K562 (cell line): ENCODE results near the gene STK11. TPM values are rescaled to one million over a fixed set of nuclear protein-coding genes. Genes with fewer than 3 reads are reported as not detected.
A peak's percentile ranks its signal among the peaks of the same experiment; 100 is the strongest.

ENCODE experiments used
- ATAC-seq: fragments of 200-7000 bp; cut with Tn5 transposase; 3 replicates; pipeline ENCODE4 v1.9.1; 2020; ENCODE audit warnings: moderate library complexity
- BruUV-seq: library from RNA; stranded (reverse); fragments of 400-500 nt; replicated peaks from 2 replicates; lab custom pipeline; 2021; lab: Mats Ljungman, UMichigan
- CTCF ChIA-PET: fragments of 300-600 bp; formaldehyde crosslinking; extraction: SDS; loops from one replicate; lab custom pipeline; 2021; ENCODE audit warnings: low intra/inter-chr PET ratio; lab: Yijun Ruan, JAX
- POLR2A ChIA-PET: fragments of 300-600, 350-650 bp; sonication (Branson Sonifier 250); formaldehyde crosslinking; extraction: SDS; loops from one replicate; lab custom pipeline; 2021; ENCODE audit warnings: antibody characterized with exemption, inconsistent platforms; lab: Yijun Ruan, JAX
- DNase-seq, 4 experiments: peaks; one replicate each; pipeline versions ENCODE4 v3.0.0 to v3.0.0-alpha.2; 2011 to 2018; ENCODE audit warnings: low spot score in 3 of 4, mixed read lengths in 3 of 4; ENCODE audit errors: extremely low read depth in 1 of 4
- FAIRE-seq: peaks from 2 replicates; lab custom pipeline; 2011; peaks lifted over from hg19 to GRCh38; lab: Jason Lieb, UNC
- H2AFZ ChIP-seq: 2 replicates; pipeline ENCODE4 v1.6.0; 2011; ENCODE audit warnings: low read depth, low read length, control low read depth, inconsistent platforms
- H3K27ac ChIP-seq: fragments of 200-600 bp; 3 replicates; pipeline ENCODE4 v1.8.0; 2011; ENCODE audit warnings: low read depth, mild to moderate bottlenecking, control low read depth, inconsistent platforms, low read length, moderate library complexity, mixed read lengths; ENCODE audit errors: extremely low read depth
- H3K27me3 ChIP-seq, 2 experiments: fragments of 300-600 bp in 1 of 2; 2 replicates in 1 of 2; 3 replicates in 1 of 2; pipeline versions ENCODE4 v1.6.0 to v1.8.0; 2011; ENCODE audit warnings: inconsistent platforms in 2 of 2, low read length in 2 of 2, mild to moderate bottlenecking in 1 of 2, mixed read lengths in 1 of 2, moderate library complexity in 1 of 2; ENCODE audit not compliant: control insufficient read depth in 2 of 2, insufficient read depth in 2 of 2
- H3K36me3 ChIP-seq: fragments of 300-600 bp; 3 replicates; pipeline ENCODE4 v1.8.0; 2011; ENCODE audit warnings: mild to moderate bottlenecking, low read length, inconsistent platforms; ENCODE audit not compliant: control insufficient read depth, insufficient read depth
- H3K4me1 ChIP-seq, 2 experiments: fragments of 200-600 bp in 1 of 2; replicated peaks in 1 of 2; 2 replicates in 1 of 2; 3 replicates in 1 of 2; pipeline versions ENCODE4 v1.5.1 to v1.8.0; 2011; ENCODE audit warnings: inconsistent platforms in 2 of 2, low read length in 2 of 2, mild to moderate bottlenecking in 1 of 2, mixed read lengths in 1 of 2, moderate library complexity in 1 of 2; ENCODE audit not compliant: control insufficient read depth in 2 of 2, insufficient read depth in 2 of 2
- H3K4me2 ChIP-seq: 2 replicates; pipeline ENCODE4 v1.6.1; 2011; ENCODE audit warnings: low read length, control low read depth, inconsistent platforms, mixed read lengths; ENCODE audit not compliant: insufficient read depth
- H3K4me3 ChIP-seq: fragments of 200-600 bp; sonication (generic), shearing (Covaris generic); 2 replicates; pipeline ENCODE4 v1.5.1; 2016; ENCODE audit warnings: control low read depth, inconsistent platforms
- H3K79me2 ChIP-seq: fragments of 200-600 bp; 3 replicates; pipeline ENCODE4 v1.8.0; 2011; ENCODE audit warnings: low read length, inconsistent platforms; ENCODE audit not compliant: control insufficient read depth, insufficient read depth
- H3K9ac ChIP-seq, 2 experiments: 2 replicates each; pipeline versions ENCODE4 v1.6.0 to v1.6.1; 2011; ENCODE audit warnings: low read depth in 2 of 2, low read length in 2 of 2, control low read depth in 1 of 2, inconsistent platforms in 1 of 2, mild to moderate bottlenecking in 1 of 2, mixed read lengths in 1 of 2; ENCODE audit not compliant: insufficient read depth in 1 of 2
- H3K9me1 ChIP-seq: one replicate; pipeline ENCODE4 v1.6.0; 2011; ENCODE audit warnings: inconsistent platforms, mild to moderate bottlenecking, low read length, moderate library complexity; ENCODE audit not compliant: control insufficient read depth, insufficient read depth
- H3K9me3 ChIP-seq: replicated peaks from 2 replicates; pipeline ENCODE4 v1.5.1; 2011; ENCODE audit warnings: low read depth, low read length, inconsistent platforms; ENCODE audit not compliant: control insufficient read depth, insufficient read depth
- H4K20me1 ChIP-seq: replicated peaks from 2 replicates; pipeline ENCODE4 v1.6.1; 2011; ENCODE audit warnings: low read length, inconsistent platforms, mixed read lengths; ENCODE audit not compliant: control insufficient read depth, insufficient read depth
- CBFB ChIP-seq: sonication (generic); formaldehyde crosslinking; IDR thresholded peaks from 2 replicates; pipeline ENCODE4 v1.4.0; 2020; ENCODE audit warnings: mild to moderate bottlenecking, missing genetic modification reagents
- CHD2 ChIP-seq: IDR thresholded peaks from 2 replicates; pipeline ENCODE4 v1.6.1; 2011; ENCODE audit warnings: low read depth, low read length
- HLTF ChIP-seq: fragments of 450-650 bp; IDR thresholded peaks from 2 replicates; pipeline ENCODE4 v1.6.1; 2016
- IFI16 ChIP-seq: fragments of 250-450 bp; sonication (Bioruptor Pico); IDR thresholded peaks from 2 replicates; pipeline ENCODE4 v2.1.2; 2022; ENCODE audit warnings: mild to moderate bottlenecking, inconsistent platforms
- L3MBTL2 ChIP-seq: fragments of 450-650 bp; IDR thresholded peaks from 2 replicates; pipeline ENCODE4 v1.6.1; 2016; ENCODE audit warnings: mild to moderate bottlenecking, moderate library complexity
- MAX ChIP-seq: sonication (generic); formaldehyde crosslinking; IDR thresholded peaks from 2 replicates; pipeline ENCODE4 v1.9.0; 2022; ENCODE audit warnings: mild to moderate bottlenecking, missing genetic modification reagents
- NONO ChIP-seq, 2 experiments: fragments of 200-400 bp in 1 of 2; fragments of 450-650 bp in 1 of 2; formaldehyde crosslinking in 1 of 2; IDR thresholded peaks; 2 replicates each; pipeline ENCODE4 v1.6.1; 2017; ENCODE audit warnings: low read depth in 2 of 2, mild to moderate bottlenecking in 2 of 2, moderate library complexity in 2 of 2, low read length in 1 of 2
- SIX5 ChIP-seq, 2 experiments: IDR thresholded peaks; 2 replicates each; pipeline ENCODE4 v1.6.1; 2011; ENCODE audit warnings: low read length in 2 of 2, borderline replicate concordance in 1 of 2, low read depth in 1 of 2, mild to moderate bottlenecking in 1 of 2, moderate library complexity in 1 of 2; ENCODE audit not compliant: insufficient read depth in 1 of 2
- TCF15 ChIP-seq: fragments of 250-450 bp; sonication (Bioruptor Pico); IDR thresholded peaks from 2 replicates; pipeline ENCODE4 v1.8.0; 2022; ENCODE audit warnings: moderate library complexity, mild to moderate bottlenecking, inconsistent platforms
- ZC3H11A ChIP-seq: IDR thresholded peaks from 2 replicates; pipeline ENCODE4 v1.6.1; 2012; ENCODE audit warnings: low read depth, low read length, improper control_type of control experiment
- ZNF121 ChIP-seq: sonication (generic); formaldehyde crosslinking; conservative IDR thresholded peaks from 2 replicates; pipeline ENCODE4 v1.8.0; 2022; ENCODE audit warnings: missing genetic modification reagents
- ZNF124 ChIP-seq: sonication (generic); formaldehyde crosslinking; IDR thresholded peaks from 2 replicates; pipeline ENCODE4 v1.8.1; 2022; ENCODE audit warnings: missing genetic modification reagents
- ZNF175 ChIP-seq: fragments of 200-800 bp; sonication (Bioruptor generic); IDR thresholded peaks from 2 replicates; pipeline ENCODE4 v1.6.1; 2016; ENCODE audit warnings: low read depth, mild to moderate bottlenecking, missing genetic modification characterization, missing compliant biosample characterization
- ZNF75A ChIP-seq: fragments of 450-650 bp; formaldehyde crosslinking; IDR thresholded peaks from 2 replicates; pipeline ENCODE4 v1.4.0; 2020; ENCODE audit warnings: mild to moderate bottlenecking
- WGBS: fragments of 100-300 bp; shearing (Covaris generic); methylation state at CpG from one replicate; pipeline ENCODE4 v1.1.6; 2016; ENCODE audit warnings: low coverage, mixed read lengths; ENCODE audit not compliant: insufficient coverage; ENCODE audit errors: missing lambda C conversion rate; 5-methylcytosine and 5-hydroxymethylcytosine counted together
- in situ Hi-C: fragments of 300-500 bp; cut with MboI; formaldehyde crosslinking; loops from 4 replicates; pipeline ENCODE4 v1.15.0; 2018; ENCODE audit warnings: inconsistent platforms, mixed read lengths
- intact Hi-C: fragments of 100-400 bp; cut with micrococcal nuclease; formaldehyde crosslinking; loops from 2 replicates; pipeline ENCODE4 v1.14.2; 2022
- polyA plus RNA-seq, 8 experiments: library from polyadenylated mRNA; depleted of rRNA in 4 of 8; stranded (reverse) in 5 of 8; unstranded in 3 of 8; fragments of >200 nt; fragmentation: Nextera tagmentation in 2 of 8; fragmentation: Illumina TruSeq in 1 of 8; extraction: Ambion mirVana in 2 of 8; extraction: Trizol in 1 of 8; gene quantifications; 2 replicates each; pipeline versions ENCODE4 v1.2.1 to v1.2.3, GENCODE V29; 2011 to 2014; ENCODE audit warnings: inconsistent platforms in 1 of 8, missing spikeins in 1 of 8
- total RNA-seq, 7 experiments: library from RNA; depleted of rRNA in 6 of 7; stranded (reverse); fragments of >200 nt in 6 of 7; fragmentation: Illumina TruSeq in 2 of 7; extraction: Trizol in 2 of 7; gene quantifications; 2 replicates each; pipeline versions ENCODE4 v1.2.1 to v1.2.3, GENCODE V29; 2011 to 2021; ENCODE audit warnings: low replicate concordance in 1 of 7
- TF ChIP-seq, protein P1 (sequence below): sonication (generic); formaldehyde crosslinking; IDR thresholded peaks from 2 replicates; pipeline ENCODE4 v1.8.0; 2022; ENCODE audit warnings: mild to moderate bottlenecking, missing genetic modification reagents
- TF ChIP-seq, protein P2 (sequence below): conservative IDR thresholded peaks from 2 replicates; pipeline ENCODE4 v1.6.1; 2011; ENCODE audit warnings: low read depth, mild to moderate bottlenecking, low read length; ENCODE audit not compliant: control insufficient read depth

Gene STK11
- total and polyA plus RNA-seq, 9 of the 15 experiments (the other 6 are each of a cell fraction or from before 2014, with no cell fraction given): 0.15 to 96.5 (median 31.7) TPM

- TF ChIP-seq, protein P1, sequence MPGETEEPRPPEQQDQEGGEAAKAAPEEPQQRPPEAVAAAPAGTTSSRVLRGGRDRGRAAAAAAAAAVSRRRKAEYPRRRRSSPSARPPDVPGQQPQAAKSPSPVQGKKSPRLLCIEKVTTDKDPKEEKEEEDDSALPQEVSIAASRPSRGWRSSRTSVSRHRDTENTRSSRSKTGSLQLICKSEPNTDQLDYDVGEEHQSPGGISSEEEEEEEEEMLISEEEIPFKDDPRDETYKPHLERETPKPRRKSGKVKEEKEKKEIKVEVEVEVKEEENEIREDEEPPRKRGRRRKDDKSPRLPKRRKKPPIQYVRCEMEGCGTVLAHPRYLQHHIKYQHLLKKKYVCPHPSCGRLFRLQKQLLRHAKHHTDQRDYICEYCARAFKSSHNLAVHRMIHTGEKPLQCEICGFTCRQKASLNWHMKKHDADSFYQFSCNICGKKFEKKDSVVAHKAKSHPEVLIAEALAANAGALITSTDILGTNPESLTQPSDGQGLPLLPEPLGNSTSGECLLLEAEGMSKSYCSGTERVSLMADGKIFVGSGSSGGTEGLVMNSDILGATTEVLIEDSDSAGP (CRISPR knock-in tag): no peak
- TF ChIP-seq SIX5 (IDR thresholded peaks at IDR 0.05; ENCODE audit: borderline replicate concordance in 1 of 2, insufficient read depth in 1 of 2, low read depth in 1 of 2, low read length in 2 of 2) (no peak), L3MBTL2 (peak; percentile 47; the same call in 1 of the 2 replicates)
Observed at GRCh38 chr19:1248139-1248785, 42.7 kb downstream of the STK11 start, which contains the start of gene MIDN (continued).

GRCh38 chr19:1248786-1249297 lies 43.3 kb downstream of the STK11 start:
- H3K36me3 ChIP-seq: peaks cover 52% of the 10 kb centered on the region; the same call in 2 of the 3 replicates
- H3K79me2 ChIP-seq: peaks cover 62% of the 10 kb centered on the region
- 0% methylated on average over 29 of the region's 74 CpGs for WGBS
- H3K4me2 ChIP-seq: peak overlapping the region; percentile 71; the same call in 1 of the 2 replicates
- H3K9me3 ChIP-seq: no peaks in the 10 kb centered on the region
- H4K20me1 ChIP-seq: 0 out of 2 replicates have a peak, but pooled peaks cover 5% of the 10 kb centered on the region
- CTCF ChIA-PET: interaction anchor here (0.8 to 2.0 kb wide), 2 partner anchors 18 to 27 kb away, joined by 3 to 11 read pairs; no protein-coding TSS in a partner anchor
- H2AFZ ChIP-seq: peak overlapping the region; percentile 65; the same call in 1 of the 2 replicates
- intact Hi-C loops: loop anchor here (1.0 kb wide), 2 partner anchors 17 to 20 kb away; partner anchors contain the start of gene CIRBP
- peak; percentile 24 for ATAC-seq
- peak; percentile 64 to 91 (median 74) for DNase-seq
- H3K9ac ChIP-seq: peak overlapping the region; percentile 89 to 95
- in situ Hi-C loops: loop anchor here (25.0 kb wide), 1 partner anchor 487 kb away; the partner anchor contains the start of gene MISP
- H3K4me1 ChIP-seq: peaks cover 39 to 95% of the 10 kb centered on the region in 2 experiments
- POLR2A ChIA-PET: interaction anchor here (0.6 to 1.0 kb wide), 3 partner anchors 20 to 23 kb away, joined by 4 read pairs; partner anchors contain the start of gene CIRBP
- FAIRE-seq: no peak
- no TSS peak for BruUV-seq
- no peaks in the 10 kb centered on the region for H3K27me3 ChIP-seq
- H3K4me3 ChIP-seq: peak overlapping the region; percentile 82
- peaks cover 4% of the 10 kb centered on the region for H3K9me1 ChIP-seq
- peak overlapping the region; percentile 99 for H3K27ac ChIP-seq
- TF ChIP-seq TCF15 (CRISPR knock-in tag): no peak
- TF ChIP-seq CHD2: no peak
- no peak for TF ChIP-seq IFI16
- no peak for TF ChIP-seq ZNF124 (CRISPR knock-in tag)
- TF ChIP-seq ZNF75A (CRISPR knock-in tag): no peak
- peak; percentile 72; the same call in 1 of the 2 replicates for TF ChIP-seq ZNF175 (CRISPR knock-in tag)
- TF ChIP-seq NONO (IDR thresholded peaks at IDR 0.05; ENCODE audit: low read depth in 2 of 2, low read length in 1 of 2): peak in 1 of 2 experiments; percentile 91; a peak in 2 of 4 replicates
- peak; percentile 16; the same call in 1 of the 2 replicates for TF ChIP-seq MAX (CRISPR knock-in tag)
- TF ChIP-seq CBFB (CRISPR knock-in tag): no peak
- TF ChIP-seq ZC3H11A: no peak
- TF ChIP-seq ZNF121 (CRISPR knock-in tag): no peak
- TF ChIP-seq HLTF: no peak
- TF ChIP-seq, protein P2, sequence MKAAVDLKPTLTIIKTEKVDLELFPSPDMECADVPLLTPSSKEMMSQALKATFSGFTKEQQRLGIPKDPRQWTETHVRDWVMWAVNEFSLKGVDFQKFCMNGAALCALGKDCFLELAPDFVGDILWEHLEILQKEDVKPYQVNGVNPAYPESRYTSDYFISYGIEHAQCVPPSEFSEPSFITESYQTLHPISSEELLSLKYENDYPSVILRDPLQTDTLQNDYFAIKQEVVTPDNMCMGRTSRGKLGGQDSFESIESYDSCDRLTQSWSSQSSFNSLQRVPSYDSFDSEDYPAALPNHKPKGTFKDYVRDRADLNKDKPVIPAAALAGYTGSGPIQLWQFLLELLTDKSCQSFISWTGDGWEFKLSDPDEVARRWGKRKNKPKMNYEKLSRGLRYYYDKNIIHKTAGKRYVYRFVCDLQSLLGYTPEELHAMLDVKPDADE: peak; percentile 22; the same call in 1 of the 2 replicates
